ENCODE data around the gene MEFV.
"Not testable (repeated sequence)": the region's sequence is repeated elsewhere in the genome, so short reads cannot be mapped to it uniquely, and the experiment has no call there.

The MEFV gene

GRCh38 chr16:3283543-3284447 is 27.4 kb upstream of the MEFV start:
- Histone ChIP-seq H3K27ac (ENCODE audit: low read depth, low read length) (peak overlapping the region; percentile 100), H3K4me3 (ENCODE audit: low read depth, low read length) (peak overlapping the region; percentile 81), H3K27me3 (ENCODE audit: control insufficient read depth, insufficient read depth, low read length) (no peaks in the 10 kb centered on the region), H3K36me3 (ENCODE audit: control insufficient read depth, insufficient read depth, low read length) (peaks cover 27% of the 10 kb centered on the region), H3K9ac (ENCODE audit: low read depth, low read length) (peak overlapping the region; percentile 93), H3K9me3 (ENCODE audit: control insufficient read depth, insufficient read depth, low read length) (peaks cover 24% of the 10 kb centered on the region), H3K4me1 (ENCODE audit: control insufficient read depth, insufficient read depth, low read length) (peaks cover 15% of the 10 kb centered on the region)

- Histone ChIP-seq H3K9me3 (ENCODE audit: control insufficient read depth, insufficient read depth, low read length) (peaks cover 17% of the 10 kb centered on the region), H3K4me3 (ENCODE audit: low read depth, low read length) (peak within 1 kb of the TSS; percentile 81), H3K9ac (ENCODE audit: low read depth, low read length) (peak within 1 kb of the TSS; percentile 93), H3K27me3 (ENCODE audit: control insufficient read depth, insufficient read depth, low read length) (peaks cover 4% of the 10 kb centered on the region; the same call in 1 of the 2 replicates), H3K27ac (ENCODE audit: low read depth, low read length) (peak within 1 kb of the TSS; percentile 100), H3K36me3 (ENCODE audit: control insufficient read depth, insufficient read depth, low read length) (peaks cover 20% of the 10 kb centered on the region), H3K4me1 (ENCODE audit: control insufficient read depth, insufficient read depth, low read length) (peaks cover 15% of the 10 kb centered on the region)
These were observed 26.5 kb upstream of the MEFV start, which contains the start of gene ZNF263 for GRCh38 chr16:3282730-3283542. ZNF263 (plus strand) TSS chr16:3283491; CDS start chr16:3283819, 328 bp downstream.

DNA sequence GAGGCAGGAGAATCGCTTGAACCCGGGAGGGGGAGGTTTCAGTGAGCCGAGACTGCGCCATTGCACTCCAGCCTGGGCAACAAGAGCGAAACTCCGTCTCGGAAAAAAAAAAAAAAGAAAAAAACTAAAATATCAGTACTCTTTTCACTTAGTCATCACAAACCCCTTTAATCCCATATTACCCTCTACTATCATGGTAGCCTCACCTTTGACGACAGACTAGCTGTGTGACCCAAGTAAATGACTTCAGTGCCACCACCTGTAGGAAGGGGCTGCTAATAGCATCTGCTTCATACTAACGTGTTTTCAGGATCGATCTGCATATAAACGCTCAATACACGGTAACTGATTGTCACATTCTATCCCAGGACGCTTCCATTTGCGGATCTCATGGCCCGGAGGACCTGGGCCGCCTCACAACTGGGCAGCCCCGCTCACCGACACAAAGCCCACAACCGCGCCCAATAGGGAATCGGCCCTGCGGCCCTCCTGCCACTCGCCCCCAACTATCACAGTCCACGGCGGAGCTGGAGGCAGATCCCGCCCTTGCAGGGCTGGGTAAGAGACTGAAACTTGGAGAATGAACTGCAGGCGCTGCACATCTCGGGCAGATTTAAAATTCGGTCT is 25.8 kb upstream of the MEFV start:
- Histone ChIP-seq H3K27ac (ENCODE audit: low read depth, low read length) (peak overlapping the region; percentile 100), H3K4me3 (ENCODE audit: low read depth, low read length) (peak overlapping the region; percentile 81), H3K27me3 (ENCODE audit: control insufficient read depth, insufficient read depth, low read length) (peaks cover 4% of the 10 kb centered on the region; the same call in 1 of the 2 replicates), H3K4me1 (ENCODE audit: control insufficient read depth, insufficient read depth, low read length) (peaks cover 15% of the 10 kb centered on the region), H3K36me3 (ENCODE audit: control insufficient read depth, insufficient read depth, low read length) (peaks cover 17% of the 10 kb centered on the region), H3K9me3 (ENCODE audit: control insufficient read depth, insufficient read depth, low read length) (peaks cover 13% of the 10 kb centered on the region; the same call in 1 of the 2 replicates), H3K9ac (ENCODE audit: low read depth, low read length) (peak overlapping the region; percentile 93)

DNA sequence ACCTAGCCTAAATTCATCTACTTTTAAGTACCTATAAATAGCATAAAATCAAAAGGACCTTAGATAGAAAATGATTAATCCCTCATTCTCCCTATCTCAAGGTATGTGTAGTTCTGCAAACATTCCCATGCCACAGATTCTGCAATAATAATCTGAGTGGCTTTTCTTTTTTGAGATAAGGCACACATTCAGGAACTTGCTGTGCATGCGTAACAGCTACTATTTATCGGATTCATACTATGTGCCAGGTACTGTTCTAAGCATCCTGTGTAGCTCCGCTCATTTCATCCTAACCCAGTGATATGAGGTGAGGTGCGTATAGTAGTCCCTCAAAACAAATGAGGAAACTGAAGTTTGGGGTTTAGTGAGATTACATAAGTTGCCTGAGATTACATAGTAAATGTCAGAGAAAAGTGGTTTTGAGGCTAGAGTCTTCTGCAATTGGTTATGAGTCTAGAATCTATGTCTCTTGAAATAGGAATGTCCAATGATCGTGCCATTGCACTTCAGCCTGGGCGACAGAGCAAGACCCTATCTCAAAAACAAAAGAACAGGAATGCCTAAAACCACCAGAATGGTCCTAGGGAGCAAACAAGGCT is 24.9 kb upstream of the MEFV start:
- H3K4me3 ChIP-seq (ENCODE audit: low read depth, low read length): no peak overlapping the region
- H3K9me3 ChIP-seq (ENCODE audit: control insufficient read depth, insufficient read depth, low read length): peaks cover 7% of the 10 kb centered on the region; the same call in 1 of the 2 replicates
- no peak overlapping the region for H3K27ac ChIP-seq (ENCODE audit: low read depth, low read length)
- H3K36me3 ChIP-seq (ENCODE audit: control insufficient read depth, insufficient read depth, low read length): peaks cover 9% of the 10 kb centered on the region
- H3K4me1 ChIP-seq (ENCODE audit: control insufficient read depth, insufficient read depth, low read length): peaks cover 15% of the 10 kb centered on the region
- H3K27me3 ChIP-seq (ENCODE audit: control insufficient read depth, insufficient read depth, low read length): peaks cover 4% of the 10 kb centered on the region; the same call in 1 of the 2 replicates
- no peak overlapping the region for H3K9ac ChIP-seq (ENCODE audit: low read depth, low read length)

- H3K27ac ChIP-seq (ENCODE audit: low read depth, low read length): no peak overlapping the region
- H3K9me3 ChIP-seq (ENCODE audit: control insufficient read depth, insufficient read depth, low read length): no peaks in the 10 kb centered on the region
- H3K27me3 ChIP-seq (ENCODE audit: control insufficient read depth, insufficient read depth, low read length): peaks cover 4% of the 10 kb centered on the region; the same call in 1 of the 2 replicates
- no peak overlapping the region for H3K9ac ChIP-seq (ENCODE audit: low read depth, low read length)
- no peaks in the 10 kb centered on the region for H3K36me3 ChIP-seq (ENCODE audit: control insufficient read depth, insufficient read depth, low read length)
- no peaks in the 10 kb centered on the region for H3K4me1 ChIP-seq (ENCODE audit: control insufficient read depth, insufficient read depth, low read length)
- H3K4me3 ChIP-seq (ENCODE audit: low read depth, low read length): no peak overlapping the region
These were observed 20.2 kb upstream of the MEFV start for GRCh38 chr16:3276679-3277078.

- Histone ChIP-seq H3K9ac (ENCODE audit: low read depth, low read length) (no peak overlapping the region), H3K9me3 (ENCODE audit: control insufficient read depth, insufficient read depth, low read length) (no peaks in the 10 kb centered on the region), H3K27me3 (ENCODE audit: control insufficient read depth, insufficient read depth, low read length) (peaks cover 4% of the 10 kb centered on the region; the same call in 1 of the 2 replicates), H3K4me1 (ENCODE audit: control insufficient read depth, insufficient read depth, low read length) (no peaks in the 10 kb centered on the region), H3K4me3 (ENCODE audit: low read depth, low read length) (no peak overlapping the region), H3K27ac (ENCODE audit: low read depth, low read length) (no peak overlapping the region), H3K36me3 (ENCODE audit: control insufficient read depth, insufficient read depth, low read length) (no peaks in the 10 kb centered on the region)
These were observed 18.5 kb upstream of the MEFV start for GRCh38 chr16:3274947-3275346.

- Histone ChIP-seq H3K4me1 (ENCODE audit: control insufficient read depth, insufficient read depth, low read length) (no peaks in the 10 kb centered on the region), H3K4me3 (ENCODE audit: low read depth, low read length) (no peak overlapping the region), H3K9ac (ENCODE audit: low read depth, low read length) (no peak overlapping the region), H3K9me3 (ENCODE audit: control insufficient read depth, insufficient read depth, low read length) (no peaks in the 10 kb centered on the region), H3K27ac (ENCODE audit: low read depth, low read length) (no peak overlapping the region), H3K36me3 (ENCODE audit: control insufficient read depth, insufficient read depth, low read length) (no peaks in the 10 kb centered on the region), H3K27me3 (ENCODE audit: control insufficient read depth, insufficient read depth, low read length) (peaks cover 4% of the 10 kb centered on the region; the same call in 1 of the 2 replicates)
These were observed 18.1 kb upstream of the MEFV start for GRCh38 chr16:3274490-3274889.

GRCh38 chr16:3271281-3271680 is 14.8 kb upstream of the MEFV start:
- H3K27me3 ChIP-seq (ENCODE audit: control insufficient read depth, insufficient read depth, low read length); H3K4me3 ChIP-seq (ENCODE audit: low read depth, low read length); H3K9ac ChIP-seq (ENCODE audit: low read depth, low read length); H3K4me1 ChIP-seq (ENCODE audit: control insufficient read depth, insufficient read depth, low read length); H3K9me3 ChIP-seq (ENCODE audit: control insufficient read depth, insufficient read depth, low read length); H3K27ac ChIP-seq (ENCODE audit: low read depth, low read length); H3K36me3 ChIP-seq (ENCODE audit: control insufficient read depth, insufficient read depth, low read length): not testable (repeated sequence)

GRCh38 chr16:3270718-3271117 is 14.3 kb upstream of the MEFV start:
- not testable (repeated sequence) for H3K36me3 ChIP-seq (ENCODE audit: control insufficient read depth, insufficient read depth, low read length)

GRCh38 chr16:3268294-3268693 is 11.9 kb upstream of the MEFV start:
- Histone ChIP-seq H3K27ac (ENCODE audit: low read depth, low read length) (no peak overlapping the region), H3K4me1 (ENCODE audit: control insufficient read depth, insufficient read depth, low read length) (no peaks in the 10 kb centered on the region), H3K9ac (ENCODE audit: low read depth, low read length) (no peak overlapping the region), H3K27me3 (ENCODE audit: control insufficient read depth, insufficient read depth, low read length) (no peaks in the 10 kb centered on the region), H3K9me3 (ENCODE audit: control insufficient read depth, insufficient read depth, low read length) (peaks cover 10% of the 10 kb centered on the region), H3K36me3 (ENCODE audit: control insufficient read depth, insufficient read depth, low read length) (no peaks in the 10 kb centered on the region), H3K4me3 (ENCODE audit: low read depth, low read length) (no peak overlapping the region)

More at GRCh38 chr16:3270718-3271117, 14.3 kb upstream of the MEFV start:
- not testable (repeated sequence) for H3K4me1 ChIP-seq (ENCODE audit: control insufficient read depth, insufficient read depth, low read length); H3K9me3 ChIP-seq (ENCODE audit: control insufficient read depth, insufficient read depth, low read length); H3K9ac ChIP-seq (ENCODE audit: low read depth, low read length); H3K27ac ChIP-seq (ENCODE audit: low read depth, low read length); H3K4me3 ChIP-seq (ENCODE audit: low read depth, low read length); H3K27me3 ChIP-seq (ENCODE audit: control insufficient read depth, insufficient read depth, low read length)

Data from HUES48 (cell line).